Loucy (cell line): Measurements from ENCODE around the gene SCARF1.

Source experiments
- CTCF ChIP-seq: fragments of 200-600 bp; sonication (generic); conservative IDR thresholded peaks from 2 replicates; pipeline ENCODE4 v1.5.1; 2014; ENCODE audit warnings: mild to moderate bottlenecking, antibody characterized with exemption, low read length
- EZH2phosphoT487 ChIP-seq: fragments of 200-600 bp; IDR thresholded peaks from 2 replicates; pipeline ENCODE4 v1.6.1; 2018; ENCODE audit warnings: antibody characterized with exemption, mild to moderate bottlenecking, moderate library complexity, borderline replicate concordance

GRCh38 chr17:1646199-1646875 is 805 bp upstream of the SCARF1 start:
- TF ChIP-seq EZH2phosphoT487 = no peak
- no peak for TF ChIP-seq CTCF
